GM23248 (cell line): ENCODE data around the gene FMN2. TPM values are rescaled to one million over a fixed set of nuclear protein-coding genes. Genes with fewer than 3 reads are reported as not detected.
A peak's percentile ranks its signal among the peaks of the same experiment; 100 is the strongest.

Experiments used
- DNase-seq: peaks from one replicate; pipeline ENCODE4 v3.0.0-alpha.2; 2015
- H2AFZ ChIP-seq: fragments of 200-600 bp; sonication (generic); 2 replicates; pipeline ENCODE4 v1.6.1; 2016; ENCODE audit warnings: antibody characterized with exemption
- H3F3A ChIP-seq: fragments of 200-600 bp; sonication (generic); 2 replicates; pipeline ENCODE4 v1.6.1; 2016; ENCODE audit warnings: mild to moderate bottlenecking, antibody characterized with exemption, mixed run types; ENCODE audit not compliant: insufficient read depth
- H3K27ac ChIP-seq: fragments of 200-600 bp; sonication (generic); 2 replicates; pipeline ENCODE4 v1.5.1; 2016; ENCODE audit warnings: mild to moderate bottlenecking
- H3K27me3 ChIP-seq: fragments of 200-600 bp; sonication (generic); replicated peaks from 2 replicates; pipeline ENCODE4 v1.6.1; 2016; ENCODE audit warnings: mild to moderate bottlenecking; ENCODE audit not compliant: insufficient read depth
- H3K36me3 ChIP-seq: fragments of 200-600 bp; sonication (generic); 2 replicates; pipeline ENCODE4 v1.6.1; 2016; ENCODE audit warnings: low read depth, mild to moderate bottlenecking
- H3K4me1 ChIP-seq: fragments of 200-600 bp; sonication (generic); 2 replicates; pipeline ENCODE4 v1.6.1; 2016; ENCODE audit warnings: mild to moderate bottlenecking; ENCODE audit not compliant: insufficient read depth
- H3K4me2 ChIP-seq: fragments of 200-600 bp; sonication (generic); one replicate; pipeline ENCODE4 v1.6.1; 2016; ENCODE audit warnings: mild to moderate bottlenecking; ENCODE audit not compliant: unreplicated experiment
- H3K4me3 ChIP-seq: fragments of 200-600 bp; sonication (generic); 2 replicates; pipeline ENCODE4 v1.5.1; 2016; ENCODE audit warnings: mild to moderate bottlenecking
- H3K79me2 ChIP-seq: fragments of 200-600 bp; sonication (generic); 2 replicates; pipeline ENCODE4 v1.6.1; 2016; ENCODE audit warnings: mild to moderate bottlenecking; ENCODE audit not compliant: insufficient read depth
- H3K9ac ChIP-seq: fragments of 200-600 bp; sonication (generic); 2 replicates; pipeline ENCODE4 v1.6.1; 2016; ENCODE audit warnings: mild to moderate bottlenecking
- H3K9me2 ChIP-seq: fragments of 200-600 bp; sonication (generic); 2 replicates; pipeline ENCODE4 v1.6.1; 2016; ENCODE audit warnings: mixed run types, mild to moderate bottlenecking, moderate library complexity; ENCODE audit not compliant: insufficient read depth
- H3K9me3 ChIP-seq: fragments of 200-600 bp; sonication (generic); one replicate; pipeline ENCODE4 v1.6.1; 2017; ENCODE audit warnings: low read depth
- H4K20me1 ChIP-seq: fragments of 200-600 bp; sonication (generic); 2 replicates; pipeline ENCODE4 v1.6.0; 2016; ENCODE audit not compliant: insufficient read depth
- EZH2 ChIP-seq: fragments of 200-600 bp; sonication (generic); IDR thresholded peaks from 2 replicates; pipeline ENCODE4 v1.6.1; 2018; ENCODE audit warnings: antibody characterized with exemption, mild to moderate bottlenecking; ENCODE audit not compliant: insufficient read depth, poor library complexity, severe bottlenecking
- EZH2phosphoT487 ChIP-seq: fragments of 200-600 bp; sonication (generic); IDR thresholded peaks from 2 replicates; pipeline ENCODE4 v1.6.1; 2018; ENCODE audit warnings: antibody characterized with exemption, moderate library complexity, mild to moderate bottlenecking, low read depth; ENCODE audit not compliant: insufficient read depth
- WGBS, 2 experiments: methylation state at CpG; one replicate each; pipeline ENCODE4 v1.1.6; 2015 to 2017; ENCODE audit warnings: low lambda C conversion rate in 2 of 2, low coverage in 1 of 2; ENCODE audit errors: missing lambda C conversion rate in 2 of 2; 5-methylcytosine and 5-hydroxymethylcytosine counted together
- in situ Hi-C: fragments of 300-500 bp; cut with MboI; formaldehyde crosslinking; loops from 2 replicates; pipeline ENCODE4 v1.15.0; 2020
- polyA plus RNA-seq: library from polyadenylated mRNA; unstranded; fragments of >200 nt; fragmentation: Nextera tagmentation; extraction: Ambion mirVana; gene quantifications from 2 replicates; pipeline ENCODE4 v1.2.1, GENCODE V29; 2016
- total RNA-seq: library from RNA; depleted of rRNA; stranded (reverse); fragments of >200 nt; shearing (Covaris generic); gene quantifications from 2 replicates; pipeline ENCODE4 v1.2.3, GENCODE V29; 2014

The FMN2 gene
- total and polyA plus RNA-seq, 2 experiments from 2014 or later, result 78.2 to 114 TPM

GRCh38 chr1:240496356-240496755 is 404.7 kb downstream of the FMN2 start:
- peaks cover 15% of the 10 kb centered on the region; the same call in 1 of the 2 replicates for H3K36me3 ChIP-seq
- H3F3A ChIP-seq, result peaks cover 72% of the 10 kb centered on the region
- no peak overlapping the region for H2AFZ ChIP-seq
- no peaks in the 10 kb centered on the region for H4K20me1 ChIP-seq
- no peak overlapping the region for H3K27ac ChIP-seq
- no peaks in the 10 kb centered on the region for H3K9me3 ChIP-seq
- no peak overlapping the region for H3K4me3 ChIP-seq
- TF ChIP-seq EZH2 (no peak), EZH2phosphoT487 (no peak)
- no peaks in the 10 kb centered on the region for H3K9me2 ChIP-seq
- in situ Hi-C loops, result no loop called here
- 0 out of 2 replicates have a peak, but pooled peaks cover 10% of the 10 kb centered on the region for H3K79me2 ChIP-seq
- H3K4me2 ChIP-seq, result no peak overlapping the region
- 98 to 99% methylated on average over 7 of the region's 7 CpGs for WGBS, 2 experiments
- peaks cover 36% of the 10 kb centered on the region for H3K4me1 ChIP-seq
- no peak for DNase-seq
- H3K9ac ChIP-seq, result no peak overlapping the region
- no peaks in the 10 kb centered on the region for H3K27me3 ChIP-seq

- no peak for TF ChIP-seq EZH2
- TF ChIP-seq EZH2phosphoT487, result no peak
- H3K9me2 ChIP-seq, result no peaks in the 10 kb centered on the region
- no peak overlapping the region for H3K4me3 ChIP-seq
- no peaks in the 10 kb centered on the region for H3K27me3 ChIP-seq
- H3K9me3 ChIP-seq, result no peaks in the 10 kb centered on the region
- H3K4me1 ChIP-seq, result peaks cover 40% of the 10 kb centered on the region
- H2AFZ ChIP-seq, result no peak overlapping the region
- peaks cover 72% of the 10 kb centered on the region for H3F3A ChIP-seq
- peaks cover 11% of the 10 kb centered on the region; the same call in 1 of the 2 replicates for H3K36me3 ChIP-seq
- H3K4me2 ChIP-seq, result no peak overlapping the region
- DNase-seq, result no peak
- WGBS, 2 experiments, result 90 to 91% methylated on average over 5 of the region's 5 CpGs
- no peaks in the 10 kb centered on the region for H4K20me1 ChIP-seq
- no peak overlapping the region for H3K27ac ChIP-seq
- 0 out of 2 replicates have a peak, but pooled peaks cover 10% of the 10 kb centered on the region for H3K79me2 ChIP-seq
- no peak overlapping the region for H3K9ac ChIP-seq
- in situ Hi-C loops, result no loop called here
Observed at GRCh38 chr1:240496941-240497340, 405.3 kb downstream of the FMN2 start.

DNA sequence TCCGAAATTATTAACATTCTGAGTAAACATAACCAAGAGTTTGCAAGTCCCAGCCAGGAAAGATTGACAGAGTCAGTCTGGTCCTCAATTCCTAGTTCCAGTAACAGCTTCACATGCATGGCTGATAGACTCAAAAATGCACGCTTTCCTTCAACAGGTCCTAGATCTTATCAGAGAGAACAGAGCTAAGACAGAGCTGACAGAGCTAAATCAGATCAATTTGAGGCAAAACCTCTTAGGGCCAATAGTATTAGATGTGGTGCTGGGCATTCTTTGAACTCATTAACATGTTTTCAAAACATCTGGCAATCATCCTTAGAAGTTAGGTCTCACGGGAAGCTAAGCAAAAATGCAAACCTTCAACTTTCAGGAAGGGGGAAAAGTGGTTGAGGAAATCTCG is 406.2 kb downstream of the FMN2 start:
- H3F3A ChIP-seq, result peaks cover 78% of the 10 kb centered on the region
- no peaks in the 10 kb centered on the region for H3K9me3 ChIP-seq
- WGBS, 2 experiments, result 24 to 32% methylated on average over 4 of the region's 4 CpGs
- H3K27ac ChIP-seq, result no peak overlapping the region
- H3K9me2 ChIP-seq, result no peaks in the 10 kb centered on the region
- in situ Hi-C loops, result no loop called here
- DNase-seq, result peak; percentile 19
- no peak overlapping the region for H3K4me3 ChIP-seq
- H3K4me2 ChIP-seq, result no peak overlapping the region
- no peaks in the 10 kb centered on the region for H3K27me3 ChIP-seq
- no peak overlapping the region for H2AFZ ChIP-seq
- H4K20me1 ChIP-seq, result no peaks in the 10 kb centered on the region
- H3K4me1 ChIP-seq, result peaks cover 40% of the 10 kb centered on the region
- H3K79me2 ChIP-seq, result 0 out of 2 replicates have a peak, but pooled peaks cover 10% of the 10 kb centered on the region
- 0 out of 2 replicates have a peak, but pooled peaks cover 5% of the 10 kb centered on the region for H3K36me3 ChIP-seq
- H3K9ac ChIP-seq, result no peak overlapping the region
- TF ChIP-seq EZH2 (no peak), EZH2phosphoT487 (no peak)

- TF ChIP-seq EZH2phosphoT487 (no peak), EZH2 (no peak)
- 71 to 78% methylated on average over 8 of the region's 8 CpGs for WGBS, 2 experiments
- no peaks in the 10 kb centered on the region for H3K27me3 ChIP-seq
- no peaks in the 10 kb centered on the region for H3K9me2 ChIP-seq
- in situ Hi-C loops, result no loop called here
- no peak overlapping the region for H3K27ac ChIP-seq
- H3F3A ChIP-seq, result peaks cover 82% of the 10 kb centered on the region
- no peaks in the 10 kb centered on the region for H3K9me3 ChIP-seq
- H3K36me3 ChIP-seq, result peaks cover 3% of the 10 kb centered on the region; the same call in 1 of the 2 replicates
- no peak overlapping the region for H3K4me2 ChIP-seq
- no peak overlapping the region for H2AFZ ChIP-seq
- 0 out of 2 replicates have a peak, but pooled peaks cover 10% of the 10 kb centered on the region for H3K79me2 ChIP-seq
- H3K9ac ChIP-seq, result no peak overlapping the region
- H3K4me1 ChIP-seq, result peaks cover 40% of the 10 kb centered on the region
- no peaks in the 10 kb centered on the region for H4K20me1 ChIP-seq
- no peak for DNase-seq
- no peak overlapping the region for H3K4me3 ChIP-seq
Observed at GRCh38 chr1:240498335-240498734, 406.7 kb downstream of the FMN2 start.
